T-helper 2 cell (primary cell): ENCODE measurements around the gene ARID5B.

Source experiments
- DNase-seq, 5 experiments: peaks; one replicate each; pipeline versions ENCODE4 v3.0.0 to v3.0.0-alpha.2; 2012 to 2022

The ARID5B gene

GRCh38 chr10:61883371-61884025 lies 18.0 kb upstream of the ARID5B start:
- no peak for DNase-seq

GRCh38 chr10:61887772-61888171 lies 13.7 kb upstream of the ARID5B start:
- no peak for DNase-seq

GRCh38 chr10:61888744-61889143 lies 12.8 kb upstream of the ARID5B start:
- no peak for DNase-seq

GRCh38 chr10:61890430-61890829 lies 11.1 kb upstream of the ARID5B start:
- DNase-seq = no peak

- no peak for DNase-seq
Measured at GRCh38 chr10:61890881-61891409, 10.6 kb upstream of the ARID5B start.

GRCh38 chr10:61891906-61892585 lies 9.5 kb upstream of the ARID5B start:
- DNase-seq = no peak

- no peak for DNase-seq
Measured at GRCh38 chr10:61892961-61893360, 8.5 kb upstream of the ARID5B start.

- DNase-seq = no peak
Measured at GRCh38 chr10:61894133-61894532, 7.4 kb upstream of the ARID5B start.

GRCh38 chr10:61895898-61896600 lies 5.5 kb upstream of the ARID5B start:
- no peak for DNase-seq

- peak in 4 of 5 experiments; percentile 20 to 91 (median 36) for DNase-seq
Measured at GRCh38 chr10:61896854-61897661, 4.4 kb upstream of the ARID5B start.

GRCh38 chr10:61897671-61898434 lies 3.6 kb upstream of the ARID5B start:
- peak in 1 of 5 experiments; percentile 67 for DNase-seq

- peak in 1 of 5 experiments; percentile 27 for DNase-seq
Measured at GRCh38 chr10:61898435-61898778, 3.1 kb upstream of the ARID5B start.

GRCh38 chr10:61899069-61899531 lies 2.4 kb upstream of the ARID5B start:
- DNase-seq = peak in 1 of 5 experiments; percentile 80

- no peak for DNase-seq
Measured at GRCh38 chr10:61899663-61899996, 1.9 kb upstream of the ARID5B start.

GRCh38 chr10:61899997-61900828 lies 1.3 kb upstream of the ARID5B start:
- DNase-seq = peak; percentile 17 to 92 (median 35)

- no peak for DNase-seq
Measured at GRCh38 chr10:61901829-61902444, 438 bp downstream of the ARID5B start.

- peak; percentile 13 to 90 (median 63) for DNase-seq
Measured at GRCh38 chr10:61902445-61903220, 1.1 kb downstream of the ARID5B start.

- peak; percentile 38 to 86 (median 59) for DNase-seq
Measured at GRCh38 chr10:61903221-61903927, 1.9 kb downstream of the ARID5B start.

GRCh38 chr10:61903928-61904344 lies 2.4 kb downstream of the ARID5B start:
- no peak for DNase-seq
